ENCODE data around the gene ZBTB48.

The ZBTB48 gene

GRCh38 chr1:6637770-6638169 lies 58.0 kb downstream of the ZBTB48 start:
- no peak overlapping the region for H3K4me3 Mint-ChIP-seq
- H3K9me3 Mint-ChIP-seq, result no peaks in the 10 kb centered on the region
- H3K27me3 Mint-ChIP-seq, result no peaks in the 10 kb centered on the region
- H3K36me3 Mint-ChIP-seq (ENCODE audit: insufficient read depth), result peaks cover 24% of the 10 kb centered on the region
- no peak for ATAC-seq (replicated peaks; ENCODE audit: extremely low read depth, poor library complexity, severe bottlenecking)
- no peak overlapping the region for H3K27ac Mint-ChIP-seq (ENCODE audit: low read depth)
- DNase-seq (ENCODE audit: low spot score in 2 of 2), result no peak
- no peaks in the 10 kb centered on the region for H3K4me1 Mint-ChIP-seq

GRCh38 chr1:6638226-6638625 lies 58.4 kb downstream of the ZBTB48 start:
- Mint-ChIP-seq H3K27ac (ENCODE audit: low read depth) (no peak overlapping the region), H3K36me3 (ENCODE audit: insufficient read depth) (peaks cover 23% of the 10 kb centered on the region), H3K4me3 (no peak overlapping the region), H3K4me1 (no peaks in the 10 kb centered on the region), H3K27me3 (no peaks in the 10 kb centered on the region), H3K9me3 (no peaks in the 10 kb centered on the region)
- no peak for ATAC-seq (replicated peaks; ENCODE audit: extremely low read depth, poor library complexity, severe bottlenecking)
- no peak for DNase-seq (ENCODE audit: low spot score in 2 of 2)
